Esophagus squamous epithelium (tissue), 4 donors: Measurements from ENCODE around the gene PUM1.

Source experiments
- CTCF ChIP-seq, 6 experiments: fragments of 450-650 bp in 4 of 6; fragments of 200-600 bp in 2 of 6; sonication (generic) in 2 of 6; IDR thresholded peaks; one replicate each; pipeline ENCODE4 v1.5.1; 2016 to 2019; ENCODE audit warnings: antibody characterized with exemption in 6 of 6, mild to moderate bottlenecking in 4 of 6, moderate library complexity in 4 of 6
- POLR2A ChIP-seq, 4 donors: fragments of 450-650 bp; IDR thresholded peaks; one replicate each; pipeline ENCODE4 v1.6.1; 2017; ENCODE audit warnings: antibody characterized with exemption in 4 of 4, mild to moderate bottlenecking in 4 of 4, moderate library complexity in 3 of 4

GRCh38 chr1:30929944-30930525 lies 135.5 kb downstream of the PUM1 start:
- TF ChIP-seq CTCF (IDR thresholded peaks at IDR 0.05) (no peak), POLR2A (IDR thresholded peaks at IDR 0.05) (no peak)
